Activated naive CD4-positive, alpha-beta T cell treated with Interleukin-2 at 50 U/mL for 16 hours (primary cell): ENCODE data around the gene NRGN.

Source experiments
- DNase-seq: peaks from one replicate; pipeline ENCODE4 v3.0.0-alpha.2; 2020

NRGN gene

DNA sequence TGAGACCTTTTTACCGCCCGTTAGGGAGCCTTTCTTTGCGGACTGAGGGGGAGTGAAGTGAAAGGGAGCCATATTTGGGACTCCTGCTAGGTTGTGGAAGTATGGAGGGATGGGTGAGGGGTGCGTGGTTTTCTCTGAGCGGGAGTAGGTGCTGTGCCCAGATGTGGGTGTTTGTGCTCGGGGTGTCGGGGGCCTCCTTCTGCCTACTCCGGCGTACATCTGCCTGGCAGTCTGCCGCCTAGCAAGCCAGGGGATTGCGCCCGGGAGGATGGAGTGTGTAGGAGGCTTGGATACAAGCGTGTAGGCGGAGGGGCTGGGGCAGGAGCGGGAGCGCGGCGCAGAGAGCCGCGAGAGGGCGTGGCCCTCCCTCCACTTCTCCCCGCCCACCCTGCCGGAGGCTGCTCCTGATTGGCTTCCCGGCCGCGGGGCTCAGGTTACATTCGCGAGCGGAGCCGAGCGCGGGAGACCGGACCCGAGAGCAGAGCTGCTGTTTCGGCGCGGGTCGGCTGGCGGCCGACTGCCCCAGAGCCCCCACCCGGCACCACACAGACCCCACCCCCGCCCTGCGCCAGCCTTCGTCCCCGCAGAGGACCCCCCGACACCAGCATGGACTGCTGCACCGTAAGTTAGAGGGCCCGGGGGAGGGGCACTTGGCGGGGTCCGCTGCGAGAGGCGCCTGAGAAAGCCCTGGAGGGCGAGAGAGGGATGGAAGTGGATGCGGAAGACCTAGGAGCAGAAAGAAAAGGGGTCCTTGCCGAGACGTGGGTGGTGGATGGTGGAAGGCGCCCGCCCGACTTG, at the start of gene NRGN:
TSS of gene NRGN (plus strand) at position 464 of the 798 bp plus-strand sequence. CDS start at position 607, 143 bp downstream.
- peak; percentile 84 for DNase-seq

DNA sequence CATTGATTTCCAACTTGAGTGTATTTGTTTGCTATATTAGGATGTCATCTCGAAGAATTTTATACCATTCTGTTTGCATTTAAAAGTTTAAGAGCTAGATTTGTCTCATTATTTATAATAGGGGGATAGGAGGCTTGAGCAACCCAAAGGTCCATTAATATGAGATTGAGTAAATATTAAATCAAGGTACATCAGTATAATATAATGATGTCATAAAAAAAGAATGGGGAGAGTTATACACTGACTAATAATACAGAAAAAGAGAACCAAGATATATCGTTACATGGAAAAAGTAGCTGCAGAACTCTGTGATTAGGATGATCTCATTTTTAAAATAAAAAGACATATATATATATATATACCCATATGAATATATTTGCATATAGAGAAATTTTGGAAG, 46.6 kb upstream of the NRGN start:
- DNase-seq = no peak

DNA sequence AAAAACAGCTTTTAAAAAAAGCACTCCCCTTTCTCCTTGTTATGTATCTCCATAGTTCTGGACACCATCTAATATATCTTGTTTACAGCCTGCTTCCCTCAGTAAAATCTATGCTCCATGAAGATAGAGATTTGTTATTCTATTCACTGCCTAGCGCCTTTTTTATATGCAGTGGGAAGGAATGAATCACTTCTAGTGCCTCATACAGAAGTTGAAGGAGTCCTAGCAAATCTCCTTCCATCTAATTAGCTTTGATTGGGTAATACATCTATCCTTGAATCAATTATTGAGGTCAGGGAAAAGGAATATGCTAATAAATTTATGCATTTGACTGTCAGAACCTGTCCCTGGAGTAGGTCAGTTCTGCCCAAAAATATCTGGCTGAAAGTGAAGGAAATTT, 40.2 kb upstream of the NRGN start:
- no peak for DNase-seq

DNA sequence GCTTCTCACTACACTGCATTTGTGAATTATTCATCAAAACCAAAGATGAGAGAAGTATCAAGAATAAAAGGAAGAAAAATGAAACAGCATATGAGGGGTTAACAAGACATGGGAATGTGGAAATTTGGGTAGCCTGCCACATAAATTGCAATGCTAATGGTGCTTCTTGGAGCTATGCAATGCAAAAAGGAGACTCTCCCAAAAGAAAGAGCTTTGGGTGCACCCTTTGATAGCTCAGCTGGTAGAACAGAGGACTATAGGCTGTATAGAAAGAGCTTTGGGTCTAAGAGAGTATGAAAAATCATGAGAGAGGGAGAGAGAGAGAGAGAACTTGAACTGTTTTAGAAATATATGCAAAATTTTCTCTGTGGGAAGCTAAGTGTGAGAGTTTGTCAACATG, 39.7 kb upstream of the NRGN start:
- DNase-seq = no peak

DNA sequence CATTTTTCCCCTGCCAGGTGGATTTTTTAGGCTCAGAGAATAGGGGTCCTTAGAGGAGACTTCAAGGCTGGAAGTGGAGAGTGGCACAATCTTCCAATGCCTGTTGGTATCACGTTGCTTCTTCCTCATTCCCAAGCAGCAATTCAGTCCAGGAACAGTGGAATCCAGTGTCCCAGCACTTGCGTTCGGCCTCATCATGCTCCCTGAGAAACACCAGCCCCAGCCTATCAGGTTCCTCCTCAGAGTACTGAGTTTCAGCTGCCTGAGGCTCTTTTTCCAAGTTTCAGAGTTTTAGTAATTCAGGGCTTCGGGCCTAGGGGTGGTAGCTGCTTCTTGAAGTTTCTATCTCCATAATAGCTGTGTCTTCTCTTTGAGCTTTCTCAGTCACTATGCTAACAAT, 31.9 kb upstream of the NRGN start:
- DNase-seq = no peak

DNA sequence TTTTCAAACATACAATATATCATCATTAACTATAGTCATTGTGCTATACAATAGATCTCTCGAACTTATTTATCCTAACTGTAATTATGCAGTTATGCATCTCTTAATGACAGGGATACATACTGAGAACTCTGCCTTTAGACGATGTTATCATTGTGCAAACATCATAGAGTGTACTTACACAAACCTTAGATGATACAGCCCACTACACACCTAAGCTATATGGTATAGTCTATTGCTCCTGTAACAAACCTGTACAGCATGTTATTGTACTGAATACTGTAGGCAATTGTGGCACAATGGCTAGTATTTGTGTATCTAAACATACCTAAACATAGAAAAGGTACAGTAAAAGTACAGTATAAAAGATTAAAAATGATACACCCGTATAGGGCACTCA, 27.4 kb upstream of the NRGN start:
- no peak for DNase-seq

DNA sequence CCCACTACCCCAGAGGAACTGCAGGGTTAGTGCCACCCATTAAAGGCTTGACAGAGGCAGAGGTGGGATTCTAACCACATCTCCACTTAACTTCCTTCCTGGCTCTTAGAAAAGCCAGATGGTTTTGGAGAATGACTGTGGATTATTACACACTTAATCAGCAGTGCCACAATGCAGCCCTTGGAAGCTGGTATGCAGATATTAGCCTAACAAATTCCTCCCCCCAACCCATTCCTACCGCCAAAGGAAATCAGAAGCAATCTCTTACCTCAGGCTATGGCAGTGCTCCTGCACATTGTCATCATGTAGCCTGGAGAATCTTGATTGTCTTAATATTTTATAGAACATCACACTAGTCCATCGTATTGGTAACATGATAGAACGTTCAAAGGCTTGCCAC, 23.2 kb upstream of the NRGN start:
- no peak for DNase-seq

DNA sequence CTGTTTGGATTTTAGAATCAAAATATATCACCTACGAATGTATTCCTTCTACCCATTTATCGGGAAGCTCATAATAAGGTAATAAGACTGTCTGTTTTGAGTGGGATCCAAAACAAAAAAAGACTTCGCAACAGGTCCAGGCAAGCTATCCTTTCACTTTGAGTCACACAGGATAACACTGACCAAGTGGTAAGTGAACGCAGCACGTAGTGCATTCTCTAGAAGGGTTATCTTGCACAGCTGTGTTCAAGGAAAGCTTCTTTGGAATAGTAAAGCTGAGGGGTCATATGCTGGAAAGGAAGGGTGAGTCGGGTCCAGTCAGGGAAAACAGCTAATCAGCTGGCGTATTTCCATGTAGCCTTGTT, 22.3 kb upstream of the NRGN start:
- no peak for DNase-seq

DNA sequence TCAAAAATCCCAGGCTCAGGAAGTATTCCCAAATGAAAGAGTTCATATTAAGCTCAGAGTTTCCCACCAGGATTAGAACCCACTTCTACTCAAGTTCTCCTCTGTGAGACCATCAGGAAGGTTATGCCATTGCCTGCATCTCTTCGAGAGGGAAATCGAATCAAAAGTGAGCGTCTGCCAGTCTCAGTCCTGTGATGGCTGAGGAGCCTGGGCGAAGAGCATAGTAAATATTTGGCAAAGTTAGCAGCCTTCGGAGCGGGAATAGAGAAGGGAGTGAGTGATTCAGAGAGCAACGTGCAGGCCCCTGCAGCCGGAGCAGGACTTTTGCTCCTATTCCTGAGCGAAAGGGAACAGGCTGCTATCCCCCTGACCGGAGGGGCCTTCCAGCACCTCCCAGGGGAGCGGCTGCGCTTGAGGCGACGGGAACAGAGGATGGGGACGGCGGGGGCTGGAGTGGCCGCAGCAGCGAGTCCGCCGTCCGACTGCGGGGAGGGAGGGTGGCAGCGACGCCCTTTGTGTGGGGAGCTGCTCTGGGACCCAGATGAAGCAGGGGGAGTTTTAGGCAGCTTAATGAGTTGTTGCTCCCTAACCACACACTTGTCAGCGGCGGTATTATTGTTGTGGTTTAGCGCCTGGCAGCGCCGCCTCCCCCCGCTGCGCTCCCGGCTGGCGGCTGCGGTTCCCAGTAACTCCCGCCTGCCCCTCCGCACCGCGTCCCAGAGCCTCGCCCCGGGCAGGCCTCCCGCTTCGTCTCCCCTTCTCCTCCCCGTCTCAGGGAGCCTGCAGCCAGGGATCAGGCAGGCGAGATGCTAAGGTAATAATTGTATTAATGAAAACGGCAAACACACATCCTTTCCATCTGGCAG, 21.7 kb upstream of the NRGN start:
- no peak for DNase-seq

DNA sequence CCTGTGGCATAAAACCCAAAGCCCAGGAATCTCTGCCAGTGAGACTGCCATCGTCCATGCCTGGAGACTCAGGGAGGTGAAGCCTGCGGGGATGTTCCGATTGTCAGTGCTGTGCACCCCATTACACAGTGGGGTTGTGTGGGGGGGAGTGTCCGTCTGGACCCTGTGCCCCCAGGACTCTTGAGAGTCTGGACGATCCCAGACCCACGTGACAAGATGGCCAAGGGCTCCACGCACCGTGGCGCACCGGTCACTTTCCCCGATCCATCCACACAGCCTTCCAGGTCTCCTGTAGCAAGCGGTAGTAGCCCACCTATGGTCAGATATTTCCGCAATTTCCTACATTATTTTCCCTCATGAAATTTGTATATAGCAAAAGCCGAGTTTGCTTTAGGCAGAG, 20.9 kb upstream of the NRGN start:
- no peak for DNase-seq

DNA sequence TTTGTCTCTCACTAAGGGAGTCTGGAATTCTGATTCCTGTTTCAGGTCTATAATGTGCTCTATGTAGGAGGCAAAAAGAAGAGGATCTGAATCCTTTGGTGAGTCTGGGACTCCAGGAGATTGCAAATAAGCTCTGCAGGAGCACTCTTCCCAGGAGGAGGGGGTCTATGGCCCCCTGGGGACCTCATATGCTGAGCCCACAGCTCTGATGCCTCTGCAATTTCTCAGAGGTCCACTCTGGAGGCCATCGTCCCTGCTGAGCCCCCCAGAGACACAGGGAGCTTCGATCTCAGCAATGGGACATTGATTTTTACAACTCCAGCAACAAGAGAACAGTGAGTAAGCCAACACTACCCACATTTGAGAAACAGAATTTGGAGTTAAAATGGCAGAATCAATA, 20.2 kb upstream of the NRGN start:
- DNase-seq = no peak

DNA sequence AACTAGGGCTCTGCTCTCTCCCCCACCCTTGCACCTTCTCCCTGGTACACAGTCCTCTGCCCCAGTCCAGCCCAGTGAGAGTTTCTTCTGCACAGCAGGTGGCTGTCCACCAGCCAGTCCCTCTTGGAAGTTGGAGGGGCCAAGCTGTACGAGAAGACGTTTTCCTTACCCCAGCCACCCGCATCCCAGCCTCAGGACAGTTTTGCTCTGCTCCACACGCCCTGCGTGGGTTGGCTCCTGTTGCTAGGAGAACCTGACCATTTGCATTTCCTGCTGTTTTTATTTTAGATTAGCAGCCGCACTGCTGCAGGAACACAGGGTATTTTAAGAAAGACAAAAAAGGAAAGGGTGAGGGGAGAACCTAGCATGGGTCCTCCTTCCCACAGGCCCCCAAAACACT, 17.6 kb upstream of the NRGN start:
- no peak for DNase-seq

DNA sequence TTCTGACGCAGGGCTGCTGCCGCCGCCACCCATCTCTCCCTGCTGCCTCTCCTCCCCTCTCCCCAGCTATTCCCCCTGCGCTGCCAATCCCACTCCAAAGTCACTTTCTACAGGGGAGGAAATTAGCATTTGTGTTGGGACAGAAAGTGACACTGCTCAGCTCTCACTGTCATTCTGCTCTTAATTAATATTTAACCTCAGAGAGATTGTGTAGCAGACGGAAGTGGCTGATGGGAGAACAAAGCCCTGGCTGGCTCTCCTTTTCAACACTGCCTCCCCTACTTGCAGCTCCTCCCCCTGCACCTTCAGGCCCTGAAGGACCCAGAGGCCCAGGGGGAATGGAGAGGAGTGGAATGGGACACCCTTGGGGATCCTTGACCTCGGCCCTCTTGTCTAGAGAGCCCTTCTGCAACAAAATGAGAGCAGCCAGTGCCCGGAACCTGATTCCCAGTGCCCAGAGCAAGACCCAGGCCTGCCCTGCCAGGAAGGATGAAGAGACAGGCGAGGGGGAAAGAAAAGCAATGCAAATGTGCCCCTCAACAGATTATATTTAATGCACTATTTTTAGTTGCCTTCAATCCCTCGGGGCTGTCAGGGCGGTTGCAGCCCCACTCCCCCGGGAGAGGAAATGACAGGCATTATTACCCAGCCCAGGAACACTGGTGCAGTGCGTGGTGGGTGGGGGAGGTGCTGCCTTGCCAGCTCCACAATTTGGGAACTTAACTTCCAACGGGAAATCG, 14.6 kb upstream of the NRGN start:
- DNase-seq = no peak

DNA sequence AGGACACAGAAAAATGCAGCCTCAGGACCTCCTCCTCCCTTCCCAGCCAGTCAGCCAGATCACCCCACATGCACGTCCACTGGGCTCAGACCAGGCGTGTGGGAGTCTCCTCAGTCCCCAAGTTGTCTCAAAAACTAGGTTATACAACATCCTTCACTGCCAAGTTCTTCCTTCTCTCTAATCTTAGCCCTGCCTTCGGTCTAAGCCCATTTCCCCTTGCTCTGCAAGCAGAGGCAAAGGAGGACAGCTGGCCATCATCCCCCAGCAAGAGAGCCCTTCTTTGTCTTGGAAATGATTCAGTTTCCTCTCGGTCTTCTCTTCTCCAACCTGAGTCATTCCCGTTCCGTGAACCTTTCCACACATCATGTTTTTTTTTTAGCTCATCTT, 14.0 kb upstream of the NRGN start:
- no peak for DNase-seq

DNA sequence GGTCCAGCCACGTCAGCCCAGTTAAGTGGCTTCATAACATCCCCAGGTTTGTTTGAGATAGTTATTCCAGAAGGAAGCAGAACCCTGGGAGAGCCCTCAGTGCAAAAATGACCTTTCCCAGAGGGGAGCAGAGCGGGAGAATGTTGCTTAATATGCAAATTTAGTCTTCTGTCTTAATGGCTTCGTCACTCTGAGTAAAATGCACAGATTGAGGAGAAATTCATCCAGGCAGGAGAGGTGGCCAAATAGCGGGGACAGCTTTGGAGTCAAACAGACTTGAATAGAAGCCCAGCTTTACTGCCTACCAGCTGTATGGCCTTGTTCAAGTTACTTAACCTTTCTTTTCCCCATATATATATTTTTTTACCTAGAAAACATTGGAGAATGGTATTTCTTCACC, 12.3 kb upstream of the NRGN start:
- DNase-seq = no peak

DNA sequence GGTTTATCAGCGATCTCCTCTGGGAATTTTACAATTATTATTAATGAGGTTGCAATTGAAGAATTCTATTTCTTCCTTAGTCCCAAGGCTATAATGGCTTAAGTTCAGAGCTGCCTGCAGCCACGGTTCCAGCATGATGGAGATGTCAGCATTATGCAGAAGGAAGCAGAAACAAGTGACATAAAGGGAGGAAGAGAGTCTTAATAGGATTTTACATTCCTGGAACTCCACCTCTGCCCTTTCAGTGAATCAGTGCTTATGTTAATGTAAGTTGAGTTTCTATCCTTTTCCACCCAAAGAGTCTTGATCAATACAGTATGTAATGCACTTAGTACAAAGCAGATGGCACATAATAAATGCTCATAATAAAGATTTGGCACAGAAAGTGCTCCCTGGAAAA, 11.6 kb upstream of the NRGN start:
- no peak for DNase-seq

DNA sequence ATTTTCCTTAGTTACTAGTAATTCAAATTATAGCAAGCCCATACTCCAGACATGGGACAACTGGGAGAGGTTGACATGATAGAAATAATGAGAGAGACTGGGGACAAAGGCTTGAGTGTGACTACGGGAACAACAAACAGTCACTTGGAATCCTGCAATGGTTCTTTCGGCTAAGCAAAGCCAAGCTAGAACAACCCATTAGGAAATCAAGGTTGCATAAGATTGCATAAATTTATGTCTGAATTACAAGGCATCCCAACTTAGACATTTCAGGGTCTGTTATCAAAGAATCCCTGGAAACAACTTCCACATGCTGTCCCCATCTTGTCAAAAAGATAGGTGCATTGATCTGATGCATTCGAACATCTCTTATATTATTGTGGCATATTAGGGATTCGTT, 10.2 kb upstream of the NRGN start:
- DNase-seq = no peak

DNA sequence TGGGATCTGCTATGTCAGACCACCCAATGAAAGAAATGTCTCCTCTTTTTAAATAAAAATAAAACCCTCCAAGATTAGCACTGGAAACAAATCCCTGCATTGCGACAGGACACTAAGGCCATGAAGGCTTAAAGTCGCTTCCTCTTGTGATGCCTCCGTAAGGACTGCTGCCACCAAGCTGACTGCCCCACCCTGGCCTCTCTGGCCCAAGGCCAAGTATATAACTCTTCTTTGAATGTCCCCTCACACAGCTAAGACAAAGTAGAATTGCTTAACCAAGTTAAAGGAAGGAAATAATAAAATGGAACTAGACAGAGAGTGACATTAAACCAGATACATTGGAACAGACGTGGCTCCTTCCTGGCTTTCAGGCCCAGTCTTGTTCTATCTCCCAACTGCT, 7.5 kb upstream of the NRGN start:
- no peak for DNase-seq

DNA sequence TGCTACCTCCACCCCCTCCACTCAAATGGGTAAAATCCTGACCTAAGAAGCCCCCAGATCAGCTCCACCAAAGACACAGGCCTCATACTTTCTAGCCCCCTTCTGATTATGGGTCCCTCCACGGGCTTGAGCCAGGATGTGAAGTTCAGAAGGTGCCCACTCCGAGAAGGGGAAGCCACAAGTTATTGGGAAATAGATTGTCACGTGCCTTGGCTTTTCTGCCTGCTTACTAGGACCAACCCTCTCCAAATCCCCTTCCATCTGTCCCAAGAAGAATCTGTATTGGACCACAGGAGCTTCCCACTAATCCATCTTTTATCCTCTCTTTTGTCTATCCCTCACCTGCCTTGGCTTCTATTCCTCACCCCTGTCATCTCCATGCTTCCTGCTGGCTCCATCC, 3.0 kb upstream of the NRGN start:
- DNase-seq = no peak

DNA sequence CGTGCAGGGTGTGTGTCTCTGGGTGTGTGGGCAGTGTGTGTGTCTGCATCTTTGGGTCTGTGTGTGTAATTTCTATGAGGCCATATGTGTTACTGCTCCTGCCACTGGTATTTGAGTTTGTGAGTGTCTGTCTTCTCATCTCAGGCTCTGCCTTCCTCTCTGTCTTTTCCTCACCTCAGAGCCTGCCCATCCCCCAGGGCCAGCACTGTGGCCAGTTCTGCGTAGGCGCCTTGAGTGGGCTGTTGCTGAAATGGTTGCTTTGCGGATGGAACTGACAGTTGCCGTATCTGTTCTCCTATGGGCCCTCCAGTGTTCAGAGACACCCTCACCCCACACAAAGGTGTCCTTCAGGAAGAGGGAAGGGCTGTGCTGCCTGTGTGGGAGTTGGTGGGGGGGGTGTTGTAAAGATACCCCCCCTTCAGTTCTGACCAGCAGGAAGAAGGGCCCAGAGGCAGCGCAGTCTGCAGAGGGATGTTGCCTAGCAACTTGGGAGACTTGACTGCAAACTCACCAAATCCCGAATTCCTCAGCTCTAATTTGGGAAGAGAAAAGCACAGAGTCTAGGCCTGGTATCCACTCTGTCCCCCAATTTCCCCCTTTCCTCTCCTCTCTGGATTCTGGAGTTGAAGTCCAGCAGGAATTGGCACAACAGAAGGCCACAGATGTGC, 2.0 kb upstream of the NRGN start:
- DNase-seq = no peak

DNA sequence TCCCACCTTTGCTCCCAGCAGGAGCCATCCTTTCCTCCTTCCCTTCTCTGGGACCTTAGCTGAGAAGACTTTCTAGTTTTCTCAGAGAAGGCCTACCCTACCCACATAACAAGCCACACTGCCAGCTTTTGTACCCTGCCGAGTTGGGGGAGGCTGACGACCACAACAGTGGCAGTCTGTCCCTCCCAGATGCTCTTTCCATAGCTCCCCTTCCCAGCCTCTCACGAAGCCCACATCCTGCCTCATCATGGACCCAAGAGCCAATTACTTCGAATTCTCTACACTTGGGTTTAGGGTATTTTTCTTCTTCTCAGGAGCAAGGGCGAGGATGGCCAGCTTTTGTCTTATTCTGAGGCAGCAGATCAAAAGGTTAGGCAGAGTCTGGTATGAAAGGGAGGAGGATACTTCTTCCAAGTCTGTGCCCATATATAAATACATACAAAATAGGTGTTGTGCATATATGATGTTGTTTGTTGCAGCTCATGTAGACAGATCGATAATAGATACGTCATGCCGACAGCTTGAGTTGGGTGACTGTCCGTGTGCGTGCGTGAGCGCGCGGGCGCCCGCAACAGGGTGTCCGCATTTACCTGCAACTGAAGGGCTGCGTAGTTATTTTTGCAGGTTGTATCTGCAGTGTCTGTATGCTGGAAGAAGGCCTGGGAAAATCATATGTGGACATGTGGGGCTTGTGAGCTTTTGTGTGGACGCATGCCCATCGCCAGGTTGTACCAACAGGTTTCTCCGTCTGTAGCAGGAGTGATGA, 846 bp upstream of the NRGN start:
- no peak for DNase-seq

DNA sequence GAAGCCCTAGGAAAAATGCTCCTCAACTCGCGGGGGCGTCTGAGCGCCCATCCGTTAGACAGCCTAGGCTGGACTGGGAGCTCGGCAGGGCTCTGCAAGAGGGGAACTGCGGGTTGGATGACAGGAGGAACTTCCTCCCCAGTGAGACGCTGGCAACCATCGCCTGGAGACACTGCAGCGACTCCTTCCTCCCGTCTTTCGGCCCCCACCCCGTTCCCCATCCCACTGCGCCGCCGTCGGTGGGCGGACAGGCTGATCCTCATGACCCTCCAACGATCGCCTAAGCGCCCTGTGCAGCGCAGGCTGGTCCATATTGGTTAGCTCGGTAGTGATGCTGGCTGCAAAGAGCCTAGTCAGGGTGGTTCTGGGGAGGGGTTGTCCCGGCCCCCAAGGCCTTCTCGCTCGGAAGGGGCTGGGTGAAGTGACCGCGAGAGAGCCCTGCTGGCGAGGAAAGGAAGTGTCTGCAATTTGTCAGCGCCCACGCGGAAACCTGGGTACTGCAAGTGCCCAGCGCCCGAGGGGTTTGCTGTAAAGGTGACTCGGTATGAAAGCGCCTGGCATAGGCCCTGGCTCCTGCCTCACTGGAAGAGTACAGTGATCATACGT, 638 bp downstream of the NRGN start:
- DNase-seq = peak; percentile 68
